ENCODE results near the gene RPL36.
A peak's percentile ranks its signal among the peaks of the same experiment; 100 is the strongest.

Gene RPL36

GRCh38 chr19:5690125-5690954 is at the start of gene RPL36:
TSS of gene RPL36 (plus strand) at chr19:5690295. CDS start at chr19:5690508, 213 bp downstream.
- DNase-seq, result peak; percentile 100

GRCh38 chr19:5641171-5641570 is 48.9 kb upstream of the RPL36 start:
- no peak for DNase-seq

GRCh38 chr19:5642204-5642603 is 47.9 kb upstream of the RPL36 start:
- DNase-seq, result no peak

- no peak for DNase-seq
Observed at GRCh38 chr19:5643060-5643459, 47.0 kb upstream of the RPL36 start.

- DNase-seq, result no peak
Observed at GRCh38 chr19:5644037-5644436, 46.1 kb upstream of the RPL36 start.

GRCh38 chr19:5645409-5645808 is 44.7 kb upstream of the RPL36 start:
- no peak for DNase-seq

GRCh38 chr19:5646703-5647102 is 43.4 kb upstream of the RPL36 start:
- no peak for DNase-seq

- no peak for DNase-seq
Observed at GRCh38 chr19:5648464-5648863, 41.6 kb upstream of the RPL36 start.

- DNase-seq, result no peak
Observed at GRCh38 chr19:5651361-5651760, 38.7 kb upstream of the RPL36 start.

- DNase-seq, result no peak
Observed at GRCh38 chr19:5652261-5652660, 37.8 kb upstream of the RPL36 start.

- DNase-seq, result no peak
Observed at GRCh38 chr19:5654931-5655330, 35.2 kb upstream of the RPL36 start.

- no peak for DNase-seq
Observed at GRCh38 chr19:5655412-5655811, 34.7 kb upstream of the RPL36 start.

- no peak for DNase-seq
Observed at GRCh38 chr19:5661483-5661882, 28.6 kb upstream of the RPL36 start.

GRCh38 chr19:5663904-5664303 is 26.2 kb upstream of the RPL36 start:
- no peak for DNase-seq

- no peak for DNase-seq
Observed at GRCh38 chr19:5664515-5664914, 25.6 kb upstream of the RPL36 start.

- DNase-seq, result no peak
Observed at GRCh38 chr19:5665781-5666513, 24.1 kb upstream of the RPL36 start.

GRCh38 chr19:5666921-5667610 is 23.0 kb upstream of the RPL36 start:
- no peak for DNase-seq

- no peak for DNase-seq
Observed at GRCh38 chr19:5667751-5668271, 22.3 kb upstream of the RPL36 start.

GRCh38 chr19:5669212-5669611 is 20.9 kb upstream of the RPL36 start:
- no peak for DNase-seq

GRCh38 chr19:5671600-5671999 is 18.5 kb upstream of the RPL36 start:
- no peak for DNase-seq

- DNase-seq, result no peak
Observed at GRCh38 chr19:5672708-5673459, 17.2 kb upstream of the RPL36 start.

GRCh38 chr19:5673752-5674151 is 16.3 kb upstream of the RPL36 start:
- DNase-seq, result no peak

GRCh38 chr19:5674714-5675113 is 15.4 kb upstream of the RPL36 start:
- no peak for DNase-seq
